GM20431 (cell line): Measurements from ENCODE around the gene ALK.

Source experiments
- in situ Hi-C: fragments of 300-500 bp; cut with MseI, MboI; formaldehyde crosslinking; loops from one replicate; pipeline ENCODE4 v1.15.0; 2020; ENCODE audit warnings: low sequenced_read_pairs; ENCODE audit not compliant: unreplicated experiment

ALK gene

DNA sequence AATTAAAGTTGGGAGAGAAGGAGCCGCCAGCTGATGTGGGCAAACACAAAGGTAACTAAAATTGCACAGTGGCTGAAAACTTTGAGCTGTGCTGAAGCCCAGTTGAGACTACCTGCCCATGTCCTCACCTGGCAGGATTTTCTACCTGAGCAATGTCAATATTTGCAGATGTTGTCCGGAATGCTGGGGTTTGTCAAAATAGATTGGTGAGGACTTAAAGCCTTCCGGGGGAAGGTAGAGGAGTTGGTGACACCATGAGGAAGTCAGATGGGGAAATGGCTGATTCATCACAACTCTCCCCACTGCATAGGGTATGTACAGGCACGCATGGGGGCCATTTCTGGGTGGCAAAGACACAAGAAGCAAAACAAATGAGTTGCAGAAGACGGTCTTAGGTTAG, 114.9 kb downstream of the ALK start:
- in situ Hi-C loops: no loop called here

DNA sequence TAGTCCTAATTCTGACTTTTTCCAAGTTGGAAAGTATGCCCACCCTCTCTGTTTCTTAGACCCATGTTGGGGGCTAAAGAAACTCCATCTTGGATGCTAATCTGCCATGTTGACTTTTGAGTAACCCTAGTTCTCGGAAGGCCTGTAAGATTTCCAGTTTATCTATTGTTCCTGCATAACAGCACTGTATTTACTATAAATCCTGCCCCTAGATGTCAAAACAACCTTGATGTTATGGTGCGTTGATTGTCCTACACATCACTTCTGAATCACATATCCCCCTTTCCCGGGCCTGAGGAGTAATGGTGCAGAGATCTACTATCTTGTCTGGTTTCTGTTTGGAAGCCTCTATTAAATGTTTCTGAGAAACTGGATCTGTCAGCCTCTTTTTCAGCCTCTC, 116.7 kb downstream of the ALK start:
- in situ Hi-C loops: no loop called here

DNA sequence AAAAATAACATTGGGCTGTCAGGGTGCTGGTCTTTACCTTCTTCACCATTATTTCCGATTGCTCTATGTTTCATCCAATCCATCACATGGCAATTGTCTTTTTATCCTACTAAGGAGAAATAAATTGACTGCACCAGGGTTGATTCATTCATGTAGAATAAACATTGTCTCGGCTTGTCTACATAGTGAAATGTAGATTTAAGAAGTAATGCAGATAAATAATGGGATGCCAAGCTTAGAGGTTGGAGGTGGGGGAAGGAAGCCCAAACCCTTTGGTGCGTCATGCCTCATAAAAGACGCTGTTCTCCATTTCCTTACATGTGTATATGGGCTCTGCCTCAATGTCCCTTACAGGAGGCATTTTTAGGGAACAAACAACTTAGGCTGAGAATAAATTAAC, 117.8 kb downstream of the ALK start:
- in situ Hi-C loops: no loop called here

DNA sequence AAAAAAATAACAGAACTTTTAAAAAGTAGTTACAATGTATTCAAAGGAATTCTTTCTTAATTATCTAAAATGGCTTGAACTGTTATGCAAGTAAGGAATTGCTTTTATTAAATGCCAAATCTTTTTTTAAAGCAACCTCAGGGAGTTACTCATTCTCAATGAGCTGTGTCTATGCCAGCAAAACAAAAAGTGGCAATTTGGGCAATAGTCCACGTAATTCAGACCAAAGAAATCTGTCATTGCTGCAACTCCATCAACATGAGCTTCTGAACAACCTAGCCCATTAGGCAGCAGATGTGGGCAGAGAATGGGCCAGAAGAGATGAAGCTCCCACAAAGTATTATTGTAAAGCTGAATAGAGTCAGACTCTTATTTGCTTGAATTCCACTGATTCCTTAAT, 118.4 kb downstream of the ALK start:
- in situ Hi-C loops: no loop called here

DNA sequence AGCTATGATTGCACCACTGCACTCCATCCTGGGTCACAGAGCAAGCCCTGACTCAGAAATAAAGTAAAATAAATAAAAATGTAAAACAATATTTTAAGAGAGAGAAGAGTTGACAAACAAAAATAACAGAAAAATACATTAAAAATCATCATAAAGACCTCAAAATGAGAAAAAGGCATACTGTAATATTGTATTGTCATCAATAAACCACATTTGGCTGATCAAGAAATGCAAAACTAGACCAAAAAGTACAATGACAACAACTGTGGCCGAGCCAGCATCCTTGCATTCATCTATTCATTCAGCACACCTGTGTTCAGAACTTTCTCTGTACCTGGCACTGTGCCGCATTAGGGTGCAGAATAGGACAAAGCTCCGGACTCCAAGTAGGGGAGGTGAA, 121.8 kb downstream of the ALK start:
- in situ Hi-C loops: no loop called here

DNA sequence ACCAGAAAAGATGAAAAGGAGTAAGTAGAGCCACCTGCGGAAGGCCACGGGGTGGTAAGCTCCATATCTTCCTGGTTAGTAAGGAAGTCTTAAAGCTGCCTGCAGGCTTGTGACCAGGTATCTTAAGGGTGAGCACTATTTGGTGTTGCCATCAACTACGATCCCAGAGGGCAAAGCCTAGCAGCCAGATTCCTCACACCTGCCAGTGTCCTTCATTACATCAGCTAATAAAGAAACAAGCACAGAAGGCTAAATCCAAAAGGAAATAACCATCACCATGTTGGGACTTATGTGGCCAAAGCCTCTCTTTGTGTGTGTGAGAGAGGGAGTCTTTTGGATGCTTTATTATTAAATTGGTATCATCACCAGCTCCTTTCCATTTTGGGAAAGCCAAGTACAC, 123.5 kb downstream of the ALK start:
- in situ Hi-C loops: no loop called here

DNA sequence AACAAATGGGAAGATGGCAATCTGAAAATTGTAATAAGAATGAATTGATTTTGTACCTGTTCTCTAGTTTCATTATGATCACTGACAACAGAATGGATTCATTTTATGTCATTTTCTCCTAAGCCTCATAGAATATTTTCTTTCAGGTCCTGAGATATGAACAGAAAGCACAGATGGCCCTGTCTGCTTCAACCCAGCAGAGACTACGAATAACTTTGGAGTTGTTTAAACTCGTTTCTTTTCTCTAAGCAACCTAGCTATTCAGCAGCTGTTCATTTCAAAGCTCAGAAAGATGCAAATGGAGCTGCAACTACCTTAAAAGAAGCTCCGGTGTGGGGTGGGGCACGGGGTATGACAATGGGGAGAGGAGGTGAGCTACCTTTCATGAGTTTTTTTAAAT, 124.9 kb downstream of the ALK start:
- in situ Hi-C loops: no loop called here

DNA sequence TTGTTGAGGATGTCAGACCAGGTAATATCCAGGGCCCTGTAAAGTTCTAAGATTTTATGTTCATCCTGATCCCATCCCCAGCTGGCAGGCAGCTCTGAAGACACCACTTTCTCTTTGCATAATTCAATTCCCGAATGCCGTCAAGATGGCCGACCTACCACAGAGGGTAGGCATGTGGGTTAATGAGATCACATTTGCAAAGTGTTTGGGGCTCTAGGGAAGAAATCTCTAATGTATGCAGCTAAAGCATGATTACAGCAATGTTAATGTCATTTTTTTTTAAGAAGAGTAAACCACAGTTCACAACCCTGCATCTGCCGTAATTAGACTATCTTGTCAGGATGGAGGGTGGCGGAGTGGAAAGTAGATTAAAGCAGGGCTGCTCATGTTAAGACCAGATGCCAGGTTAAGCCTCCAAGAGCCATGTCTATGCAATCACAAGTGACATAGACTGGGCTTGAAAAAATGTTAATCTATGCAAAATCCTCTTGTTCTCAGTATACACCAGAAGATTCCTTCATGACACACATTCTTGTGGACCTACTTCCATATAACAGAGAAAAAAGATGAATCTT, 131.4 kb downstream of the ALK start:
- in situ Hi-C loops: no loop called here

DNA sequence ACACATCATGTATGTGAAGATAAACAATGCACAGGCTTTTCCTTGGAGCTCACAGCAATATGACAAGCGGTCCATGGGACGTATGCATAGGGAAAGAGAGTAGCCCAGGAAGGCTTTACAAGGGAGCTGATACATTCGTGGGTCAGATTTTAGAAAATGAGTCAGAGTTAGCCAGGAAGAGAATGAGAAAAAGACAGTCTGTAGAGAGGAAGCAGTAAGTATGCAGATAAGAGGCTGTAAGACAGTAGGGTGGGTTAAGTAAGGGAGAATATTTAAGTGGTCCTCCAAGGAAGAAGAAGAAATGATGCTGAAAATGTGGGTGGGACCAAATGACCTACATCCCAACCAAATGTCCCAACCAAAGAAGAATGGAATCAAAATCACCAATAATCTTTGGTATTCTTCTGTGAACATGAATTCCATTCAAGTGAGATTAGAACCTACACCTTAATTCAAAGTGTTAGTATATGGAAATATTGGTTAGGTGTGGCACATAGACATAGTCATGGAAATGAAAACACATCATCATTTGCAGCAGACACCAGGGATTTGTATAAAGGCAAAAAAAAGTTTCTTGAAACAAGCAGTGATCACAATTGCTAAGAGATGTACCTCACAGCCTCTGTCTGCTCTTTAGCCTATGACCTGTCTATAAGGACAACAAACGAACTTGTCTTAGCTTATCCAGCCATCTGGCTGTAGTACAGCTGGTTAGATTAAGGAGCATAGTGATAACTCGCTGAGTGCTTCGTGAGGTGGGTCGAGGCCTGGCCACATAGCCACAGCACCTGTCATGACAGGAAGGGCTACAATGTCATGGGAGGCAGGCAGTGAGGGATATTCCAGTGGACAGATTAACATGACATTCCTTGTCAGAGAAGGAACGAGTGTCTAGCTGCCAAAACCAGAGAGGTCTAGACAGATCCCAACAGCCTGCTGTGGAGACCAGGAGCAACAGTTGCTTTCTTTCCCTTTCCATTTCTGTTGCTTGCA, 133.6 kb downstream of the ALK start:
- in situ Hi-C loops: no loop called here

DNA sequence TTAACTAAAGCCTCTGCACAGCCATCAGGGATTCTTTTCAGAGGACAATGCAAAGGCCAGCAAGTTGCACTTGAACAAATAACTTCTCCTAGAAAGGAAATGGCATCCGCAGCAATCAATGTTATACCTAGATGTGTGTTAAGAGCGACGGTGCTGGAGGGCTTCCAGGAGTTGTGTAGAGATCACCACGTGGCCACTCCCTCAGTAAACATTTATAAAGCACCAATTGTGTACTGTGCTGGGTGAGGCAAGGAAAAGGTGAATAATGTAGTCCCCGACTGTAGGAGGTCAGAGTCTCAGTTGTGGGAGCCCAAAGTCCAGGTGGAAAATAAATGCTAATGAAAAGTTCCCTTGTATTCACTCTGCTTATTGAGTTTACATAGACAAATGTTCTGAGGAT, 135.0 kb downstream of the ALK start:
- in situ Hi-C loops: no loop called here

DNA sequence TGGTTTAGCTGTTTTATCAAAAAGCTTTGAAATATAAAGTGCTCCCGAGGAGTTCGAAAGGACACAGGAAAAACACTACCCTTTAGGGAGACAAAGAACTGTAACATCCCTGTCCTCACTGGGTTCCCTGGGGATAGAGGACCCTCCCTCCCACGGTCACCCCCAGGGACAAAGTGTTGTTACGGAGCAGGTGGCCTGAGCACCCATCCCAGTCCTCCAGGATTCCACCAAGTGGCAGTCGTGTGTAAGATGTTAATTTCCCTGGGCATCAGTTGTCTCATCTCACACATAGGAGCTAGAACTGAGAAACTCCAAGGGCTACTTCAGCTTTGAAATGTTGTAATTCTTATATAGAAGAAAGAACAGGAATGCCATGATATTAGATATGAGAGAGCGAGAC, 137.7 kb downstream of the ALK start:
- in situ Hi-C loops: no loop called here

DNA sequence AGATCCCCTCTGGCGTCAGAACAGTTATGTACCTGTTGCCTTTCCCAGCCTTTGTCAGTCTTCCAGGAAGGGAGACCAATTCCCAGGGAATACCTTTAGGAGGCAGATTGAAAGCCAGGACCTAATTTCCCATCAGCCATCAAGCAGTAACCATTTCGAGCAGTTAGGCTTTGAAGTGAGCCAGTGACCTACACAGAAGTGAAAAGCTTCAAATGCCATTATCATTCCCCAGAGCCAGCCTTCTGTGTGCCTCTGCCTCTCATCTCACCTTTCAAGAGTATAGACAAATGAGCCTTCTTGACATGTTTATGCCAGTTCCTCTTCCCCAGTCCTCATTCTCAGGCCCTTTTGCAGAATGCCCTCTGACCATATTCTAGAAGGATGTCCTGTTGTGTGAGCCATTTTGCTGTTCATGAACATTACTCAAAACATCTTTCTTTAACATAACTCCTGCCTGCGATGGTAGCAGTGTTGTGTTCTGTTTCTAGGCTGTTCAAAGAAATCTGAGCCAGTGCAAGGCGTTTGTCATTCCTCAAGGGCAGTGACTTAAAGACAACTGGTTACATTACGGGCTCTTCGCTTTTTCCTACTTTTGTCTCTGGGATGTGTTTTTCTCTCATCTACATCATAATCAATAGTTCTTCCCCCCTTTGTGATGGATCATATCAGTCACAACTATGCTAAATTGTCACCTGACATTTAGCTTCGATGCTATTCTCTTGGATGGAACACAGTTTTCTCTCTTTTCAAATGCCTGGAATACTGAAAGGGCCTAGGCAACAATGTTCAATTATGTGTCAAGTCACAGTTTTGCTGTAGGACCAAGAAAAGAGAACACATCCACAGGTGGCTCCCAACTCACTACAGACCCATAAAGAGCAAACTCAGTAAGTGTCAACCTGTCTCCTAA, 138.6 kb downstream of the ALK start:
- in situ Hi-C loops: no loop called here

DNA sequence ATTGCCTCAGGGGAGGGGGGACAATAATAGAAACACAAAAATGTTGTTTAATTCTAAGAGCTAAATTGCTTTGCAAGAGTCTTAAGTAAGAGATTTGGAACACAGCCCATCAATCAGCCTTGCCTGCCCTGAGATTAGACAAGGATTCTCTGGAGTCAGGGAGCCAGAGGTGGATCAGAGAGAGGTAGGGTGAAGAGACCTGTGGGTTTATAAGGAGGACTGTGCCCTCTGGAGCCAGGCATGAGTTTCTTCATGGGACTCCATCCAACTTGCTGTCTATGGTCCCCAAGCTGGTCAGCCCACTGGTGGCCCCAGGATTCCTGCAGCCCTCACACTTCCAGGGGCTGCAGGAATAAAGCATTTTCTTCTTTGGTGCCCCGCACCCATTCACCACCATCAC, 139.3 kb downstream of the ALK start:
- in situ Hi-C loops: no loop called here

DNA sequence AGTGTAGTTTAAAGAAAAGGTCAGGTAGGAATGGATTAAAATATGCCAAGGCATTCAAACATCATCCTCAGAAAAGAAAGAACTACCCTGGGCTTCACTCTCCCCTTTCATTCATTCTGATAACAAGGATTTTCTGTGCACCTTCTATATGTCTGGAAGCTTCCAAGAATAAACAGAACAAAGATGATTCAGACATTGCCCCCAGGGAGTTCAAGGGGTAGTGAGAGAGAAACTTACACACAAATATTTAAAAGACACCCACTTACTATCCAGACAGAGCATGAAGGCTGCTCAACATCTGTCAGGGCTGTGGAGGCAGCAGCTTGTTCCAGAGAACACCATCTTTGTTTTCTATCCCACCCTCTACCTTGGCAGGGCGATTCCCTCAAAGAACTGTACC, 140.5 kb downstream of the ALK start:
- in situ Hi-C loops: no loop called here

DNA sequence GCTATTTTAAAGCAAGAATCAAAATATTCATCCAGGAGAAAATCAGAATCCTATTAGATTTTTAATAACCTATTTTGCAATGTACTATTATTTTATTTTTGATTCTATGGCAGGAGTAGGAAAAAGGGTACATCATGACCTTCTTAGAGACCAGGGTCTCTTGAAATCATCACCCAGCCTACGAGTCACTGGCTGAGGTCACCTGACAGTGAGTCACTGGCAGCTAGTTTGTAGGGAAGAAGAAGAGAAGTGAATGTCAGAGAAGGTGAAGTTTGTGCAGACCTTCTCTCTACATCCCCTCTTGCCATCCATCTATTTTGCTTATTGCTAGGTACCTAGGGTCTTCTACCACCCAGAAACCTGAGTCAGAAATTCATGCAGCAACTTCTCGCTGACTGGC, 144.2 kb downstream of the ALK start:
- in situ Hi-C loops: no loop called here

DNA sequence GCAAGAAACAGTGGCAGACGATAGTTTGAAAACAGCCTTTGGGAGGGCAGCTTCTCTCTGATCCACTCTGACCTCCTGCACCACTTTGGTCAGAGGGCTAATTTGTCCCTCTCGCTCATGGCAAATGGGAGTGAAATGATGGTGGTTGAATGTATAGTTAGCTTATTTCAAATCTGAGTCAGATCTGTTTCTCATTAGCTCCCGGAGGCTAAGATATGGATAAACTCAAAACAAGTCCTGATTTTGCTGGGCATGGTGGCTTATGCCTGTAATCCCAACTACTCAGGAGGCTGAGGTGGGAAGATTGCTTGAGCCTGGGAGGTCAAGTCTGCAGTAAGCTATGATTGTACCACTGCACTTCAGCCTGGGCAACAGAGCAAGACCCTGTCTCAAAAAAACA, 145.0 kb downstream of the ALK start:
- in situ Hi-C loops: no loop called here

DNA sequence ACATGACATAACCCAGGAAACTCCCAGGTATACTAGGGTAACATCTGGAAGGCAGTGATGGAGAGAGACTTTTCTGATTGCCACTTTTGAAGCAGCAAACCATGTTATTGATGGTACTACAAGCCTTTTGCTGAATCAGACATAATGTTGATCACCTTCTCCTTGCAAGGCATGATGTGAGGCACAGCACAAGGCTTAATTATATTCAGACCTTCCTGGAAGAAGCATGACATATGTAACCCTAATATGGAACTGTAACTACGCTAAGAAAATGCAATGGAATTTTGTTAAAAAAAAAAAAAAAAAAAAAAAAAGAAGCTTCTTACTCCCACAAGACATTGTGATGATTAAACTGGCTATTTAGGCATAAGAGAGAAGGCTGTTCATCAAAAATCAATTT, 145.4 kb downstream of the ALK start:
- in situ Hi-C loops: no loop called here

DNA sequence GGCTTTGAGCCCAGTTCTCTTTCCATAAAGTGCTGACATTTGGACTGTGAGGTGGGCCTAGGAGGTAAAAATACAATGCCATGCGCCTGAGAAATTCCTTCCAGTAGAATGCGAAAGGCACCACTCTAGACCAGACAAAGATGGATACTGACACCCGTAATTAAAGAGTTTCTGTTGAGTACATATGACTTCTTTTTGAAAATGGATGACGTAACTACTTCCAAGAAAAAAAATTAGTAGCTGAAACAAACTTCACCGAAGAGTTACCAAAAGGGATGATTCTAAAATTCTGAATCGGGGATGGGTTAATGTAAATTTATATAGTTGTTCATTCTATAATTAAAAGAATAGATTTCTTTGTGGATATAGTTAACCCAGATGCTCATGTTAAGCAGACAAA, 146.8 kb downstream of the ALK start:
- in situ Hi-C loops: no loop called here

DNA sequence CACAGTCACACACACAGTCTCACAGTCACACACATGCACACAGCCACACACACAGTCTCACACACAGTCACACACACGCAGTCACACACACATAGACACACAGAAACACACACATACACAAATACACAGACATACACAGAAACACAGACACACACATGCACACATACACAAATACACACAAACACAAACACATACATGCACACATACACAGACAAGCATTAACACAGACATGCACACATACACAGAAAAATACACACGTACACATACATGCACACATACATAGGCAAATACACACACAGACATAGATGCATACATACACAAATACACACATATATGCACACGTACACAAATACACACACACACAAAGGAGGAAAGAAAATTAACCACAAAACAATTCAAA, 150.5 kb downstream of the ALK start:
- in situ Hi-C loops: no loop called here

DNA sequence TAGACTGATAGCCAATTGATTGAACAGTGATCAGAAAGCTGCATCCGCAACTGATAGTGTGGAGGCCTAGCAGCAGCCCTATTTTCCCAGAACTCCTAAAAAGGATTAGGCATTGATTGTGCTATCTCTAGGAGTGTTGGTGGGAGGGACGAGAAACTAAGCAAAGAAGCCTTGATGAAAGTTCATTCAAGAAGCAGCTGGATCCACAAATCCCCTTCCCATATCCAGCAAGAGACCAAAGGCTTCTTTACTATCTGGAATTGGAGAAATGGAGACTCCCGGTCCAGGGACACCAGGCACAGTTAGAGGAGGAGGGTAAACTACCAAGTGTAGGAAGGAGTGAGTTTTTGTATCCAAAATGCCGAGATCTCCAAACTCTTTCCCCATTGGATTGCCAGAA, 151.5 kb downstream of the ALK start:
- in situ Hi-C loops: no loop called here
